HepG2 (cell line): ENCODE results near the gene PNMA6F. TPM values are rescaled to one million over a fixed set of nuclear protein-coding genes. Genes with fewer than 3 reads are reported as not detected.

Experiments
- AKAP8 ChIP-seq: sonication (generic); formaldehyde crosslinking; IDR thresholded peaks from 2 replicates; pipeline ENCODE4 v1.5.1; 2020; ENCODE audit warnings: mild to moderate bottlenecking, missing genetic modification reagents
- CBX2 ChIP-seq, 2 experiments: fragments of 200-600 bp in 1 of 2; sonication (generic); formaldehyde crosslinking in 1 of 2; IDR thresholded peaks; 2 replicates each; pipeline versions ENCODE4 v1.7.0 to v1.8.1; 2018 to 2022; ENCODE audit warnings: low read depth in 2 of 2, low read length in 1 of 2, mild to moderate bottlenecking in 1 of 2, missing genetic modification reagents in 1 of 2
- NCOR1 ChIP-seq: fragments of 200-600 bp; sonication (generic); IDR thresholded peaks from 2 replicates; pipeline ENCODE4 v1.7.0; 2017; ENCODE audit warnings: antibody characterized with exemption, low read length, borderline replicate concordance
- POLR2AphosphoS5 ChIP-seq: IDR thresholded peaks from 2 replicates; pipeline ENCODE4 v1.6.1; 2012; ENCODE audit warnings: low read depth, low read length
- ZFX ChIP-seq: sonication (generic); formaldehyde crosslinking; IDR thresholded peaks from 2 replicates; pipeline ENCODE4 v1.4.0; 2020; ENCODE audit warnings: mild to moderate bottlenecking, low read depth, missing genetic modification reagents, moderate library complexity
- ZMAT3 ChIP-seq: sonication (generic); formaldehyde crosslinking; conservative IDR thresholded peaks from 2 replicates; pipeline ENCODE4 v1.7.0; 2021; ENCODE audit warnings: missing genetic modification reagents
- ZNF44 ChIP-seq: sonication (generic); formaldehyde crosslinking; IDR thresholded peaks from 2 replicates; pipeline ENCODE4 v1.5.1; 2020; ENCODE audit warnings: mild to moderate bottlenecking, missing genetic modification reagents
- ZNF484 ChIP-seq: sonication (generic); formaldehyde crosslinking; IDR thresholded peaks from 2 replicates; pipeline ENCODE4 v1.5.1; 2020; ENCODE audit warnings: mild to moderate bottlenecking, low read depth, missing genetic modification reagents, borderline replicate concordance
- ZNF549 ChIP-seq: sonication (generic); formaldehyde crosslinking; IDR thresholded peaks from 2 replicates; pipeline ENCODE4 v1.5.0; 2020; ENCODE audit warnings: missing genetic modification reagents
- ZNF563 ChIP-seq: sonication (generic); formaldehyde crosslinking; IDR thresholded peaks from 2 replicates; pipeline ENCODE4 v1.8.0; 2022; ENCODE audit warnings: mild to moderate bottlenecking, moderate library complexity, missing genetic modification reagents
- ZNF772 ChIP-seq: sonication (generic); formaldehyde crosslinking; IDR thresholded peaks from 2 replicates; pipeline ENCODE4 v1.5.0; 2020; ENCODE audit warnings: mild to moderate bottlenecking, missing genetic modification reagents
- ZNF777 ChIP-seq: sonication (generic); formaldehyde crosslinking; IDR thresholded peaks from 2 replicates; pipeline ENCODE4 v1.4.0; 2020; ENCODE audit warnings: missing genetic modification reagents
- polyA plus RNA-seq, 8 experiments: library from polyadenylated mRNA; depleted of rRNA in 3 of 8; stranded (reverse) in 7 of 8; unstranded in 1 of 8; fragments of >200 nt; fragmentation: Illumina TruSeq in 4 of 8; extraction: Trizol in 4 of 8; gene quantifications; 2 replicates each; pipeline versions ENCODE4 v1.2.1 to v1.2.3, GENCODE V29; 2011 to 2016; ENCODE audit warnings: low read depth in 4 of 8, missing spikeins in 1 of 8, mixed read lengths in 1 of 8; ENCODE audit not compliant: insufficient read depth in 1 of 8
- total RNA-seq, 5 experiments: library from RNA; depleted of rRNA; stranded (reverse); fragments of >200 nt; fragmentation: Illumina TruSeq; extraction: Trizol; gene quantifications; 2 replicates each; pipeline ENCODE4 v1.2.3, GENCODE V29; 2016; ENCODE audit warnings: low read depth in 1 of 5
- TF ChIP-seq, protein P1 (sequence below): sonication (generic); formaldehyde crosslinking; IDR thresholded peaks from 2 replicates; pipeline ENCODE4 v1.5.0; 2020; ENCODE audit warnings: missing genetic modification reagents
- TF ChIP-seq, protein P2 (sequence below): sonication (generic); formaldehyde crosslinking; IDR thresholded peaks from 2 replicates; pipeline ENCODE4 v1.5.1; 2020; ENCODE audit warnings: missing genetic modification reagents, mild to moderate bottlenecking, borderline replicate concordance
- TF ChIP-seq, protein P3 (sequence below): sonication (generic); formaldehyde crosslinking; IDR thresholded peaks from 2 replicates; pipeline ENCODE4 v1.4.0; 2020; ENCODE audit warnings: missing genetic modification reagents, borderline replicate concordance
- TF ChIP-seq, protein P4 (sequence below): sonication (generic); formaldehyde crosslinking; IDR thresholded peaks from 2 replicates; pipeline ENCODE4 v1.5.0; 2020; ENCODE audit warnings: missing genetic modification reagents
- TF ChIP-seq, protein P5 (sequence below): sonication (generic); formaldehyde crosslinking; IDR thresholded peaks from 2 replicates; pipeline ENCODE4 v1.4.0; 2020; ENCODE audit warnings: mild to moderate bottlenecking, missing genetic modification reagents

PNMA6F gene
- total and polyA plus RNA-seq, 2 of the 13 experiments (the other 11 are each of a cell fraction or from before 2014, with no cell fraction given): not detected

DNA sequence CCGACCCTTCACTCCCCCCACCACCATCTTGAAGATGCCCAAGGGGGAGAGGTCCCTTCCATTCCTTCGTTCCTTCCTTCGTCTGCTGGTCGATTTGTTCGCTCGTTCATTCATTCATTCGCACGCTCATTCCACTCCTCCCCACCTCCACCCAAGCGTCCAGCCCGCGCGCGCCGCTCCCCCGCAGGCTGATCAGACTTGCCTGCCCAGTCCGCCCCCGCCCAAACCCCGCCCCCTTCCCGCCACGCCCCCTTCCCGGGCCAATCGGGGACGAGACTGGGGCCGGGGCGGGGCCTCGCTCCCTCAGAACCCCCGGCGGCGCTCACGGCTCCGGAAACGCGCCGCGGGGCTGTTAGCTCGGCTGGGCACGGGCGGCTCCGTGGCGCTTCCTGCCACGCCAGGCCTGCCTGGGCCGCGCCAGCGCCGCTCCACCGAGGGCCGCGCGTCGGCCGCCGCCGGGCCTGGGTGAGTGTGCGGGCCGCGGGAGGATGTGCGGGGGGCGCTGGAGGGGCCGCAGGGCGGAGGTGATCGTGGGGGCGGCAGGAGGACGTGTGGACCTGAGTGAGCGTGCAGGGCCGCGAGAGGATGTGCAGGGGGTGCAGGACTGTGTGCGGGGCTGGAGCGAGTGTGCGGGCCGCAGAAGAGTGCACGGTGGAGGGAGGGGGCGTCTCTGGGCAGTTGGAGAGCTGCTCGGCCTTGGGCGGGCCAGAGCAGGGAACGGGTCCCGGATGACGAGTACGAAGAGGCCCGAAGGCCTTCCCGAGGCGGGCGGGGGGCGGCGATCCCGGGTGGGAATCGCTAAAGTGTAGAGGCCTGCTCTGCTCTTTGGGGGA is 12.5 kb upstream of the PNMA6F start, which contains the start of gene ZNF275 (continued):
- TF ChIP-seq, protein P1, sequence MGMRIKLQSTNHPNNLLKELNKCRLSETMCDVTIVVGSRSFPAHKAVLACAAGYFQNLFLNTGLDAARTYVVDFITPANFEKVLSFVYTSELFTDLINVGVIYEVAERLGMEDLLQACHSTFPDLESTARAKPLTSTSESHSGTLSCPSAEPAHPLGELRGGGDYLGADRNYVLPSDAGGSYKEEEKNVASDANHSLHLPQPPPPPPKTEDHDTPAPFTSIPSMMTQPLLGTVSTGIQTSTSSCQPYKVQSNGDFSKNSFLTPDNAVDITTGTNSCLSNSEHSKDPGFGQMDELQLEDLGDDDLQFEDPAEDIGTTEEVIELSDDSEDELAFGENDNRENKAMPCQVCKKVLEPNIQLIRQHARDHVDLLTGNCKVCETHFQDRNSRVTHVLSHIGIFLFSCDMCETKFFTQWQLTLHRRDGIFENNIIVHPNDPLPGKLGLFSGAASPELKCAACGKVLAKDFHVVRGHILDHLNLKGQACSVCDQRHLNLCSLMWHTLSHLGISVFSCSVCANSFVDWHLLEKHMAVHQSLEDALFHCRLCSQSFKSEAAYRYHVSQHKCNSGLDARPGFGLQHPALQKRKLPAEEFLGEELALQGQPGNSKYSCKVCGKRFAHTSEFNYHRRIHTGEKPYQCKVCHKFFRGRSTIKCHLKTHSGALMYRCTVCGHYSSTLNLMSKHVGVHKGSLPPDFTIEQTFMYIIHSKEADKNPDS (CRISPR knock-in tag): no peak
- TF ChIP-seq, protein P2, sequence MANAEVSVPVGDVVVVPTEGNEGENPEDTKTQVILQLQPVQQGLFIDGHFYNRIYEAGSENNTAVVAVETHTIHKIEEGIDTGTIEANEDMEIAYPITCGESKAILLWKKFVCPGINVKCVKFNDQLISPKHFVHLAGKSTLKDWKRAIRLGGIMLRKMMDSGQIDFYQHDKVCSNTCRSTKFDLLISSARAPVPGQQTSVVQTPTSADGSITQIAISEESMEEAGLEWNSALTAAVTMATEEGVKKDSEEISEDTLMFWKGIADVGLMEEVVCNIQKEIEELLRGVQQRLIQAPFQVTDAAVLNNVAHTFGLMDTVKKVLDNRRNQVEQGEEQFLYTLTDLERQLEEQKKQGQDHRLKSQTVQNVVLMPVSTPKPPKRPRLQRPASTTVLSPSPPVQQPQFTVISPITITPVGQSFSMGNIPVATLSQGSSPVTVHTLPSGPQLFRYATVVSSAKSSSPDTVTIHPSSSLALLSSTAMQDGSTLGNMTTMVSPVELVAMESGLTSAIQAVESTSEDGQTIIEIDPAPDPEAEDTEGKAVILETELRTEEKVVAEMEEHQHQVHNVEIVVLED (CRISPR knock-in tag): no peak
- TF ChIP-seq ZMAT3 (CRISPR knock-in tag): no peak
- TF ChIP-seq, protein P3, sequence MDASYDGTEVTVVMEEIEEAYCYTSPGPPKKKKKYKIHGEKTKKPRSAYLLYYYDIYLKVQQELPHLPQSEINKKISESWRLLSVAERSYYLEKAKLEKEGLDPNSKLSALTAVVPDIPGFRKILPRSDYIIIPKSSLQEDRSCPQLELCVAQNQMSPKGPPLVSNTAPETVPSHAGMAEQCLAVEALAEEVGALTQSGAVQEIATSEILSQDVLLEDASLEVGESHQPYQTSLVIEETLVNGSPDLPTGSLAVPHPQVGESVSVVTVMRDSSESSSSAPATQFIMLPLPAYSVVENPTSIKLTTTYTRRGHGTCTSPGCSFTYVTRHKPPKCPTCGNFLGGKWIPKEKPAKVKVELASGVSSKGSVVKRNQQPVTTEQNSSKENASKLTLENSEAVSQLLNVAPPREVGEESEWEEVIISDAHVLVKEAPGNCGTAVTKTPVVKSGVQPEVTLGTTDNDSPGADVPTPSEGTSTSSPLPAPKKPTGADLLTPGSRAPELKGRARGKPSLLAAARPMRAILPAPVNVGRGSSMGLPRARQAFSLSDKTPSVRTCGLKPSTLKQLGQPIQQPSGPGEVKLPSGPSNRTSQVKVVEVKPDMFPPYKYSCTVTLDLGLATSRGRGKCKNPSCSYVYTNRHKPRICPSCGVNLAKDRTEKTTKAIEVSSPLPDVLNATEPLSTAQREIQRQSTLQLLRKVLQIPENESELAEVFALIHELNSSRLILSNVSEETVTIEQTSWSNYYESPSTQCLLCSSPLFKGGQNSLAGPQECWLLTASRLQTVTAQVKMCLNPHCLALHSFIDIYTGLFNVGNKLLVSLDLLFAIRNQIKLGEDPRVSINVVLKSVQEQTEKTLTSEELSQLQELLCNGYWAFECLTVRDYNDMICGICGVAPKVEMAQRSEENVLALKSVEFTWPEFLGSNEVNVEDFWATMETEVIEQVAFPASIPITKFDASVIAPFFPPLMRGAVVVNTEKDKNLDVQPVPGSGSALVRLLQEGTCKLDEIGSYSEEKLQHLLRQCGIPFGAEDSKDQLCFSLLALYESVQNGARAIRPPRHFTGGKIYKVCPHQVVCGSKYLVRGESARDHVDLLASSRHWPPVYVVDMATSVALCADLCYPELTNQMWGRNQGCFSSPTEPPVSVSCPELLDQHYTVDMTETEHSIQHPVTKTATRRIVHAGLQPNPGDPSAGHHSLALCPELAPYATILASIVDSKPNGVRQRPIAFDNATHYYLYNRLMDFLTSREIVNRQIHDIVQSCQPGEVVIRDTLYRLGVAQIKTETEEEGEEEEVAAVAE (CRISPR knock-in tag): no peak
- TF ChIP-seq AKAP8 (CRISPR knock-in tag): no peak
- TF ChIP-seq CBX2 (IDR thresholded peaks at IDR 0.05; ENCODE audit: low read depth, low read length): no peak
- no peak for TF ChIP-seq CBX2 (CRISPR knock-in tag; IDR thresholded peaks at IDR 0.05; ENCODE audit: low read depth)
- peak; percentile 70 for TF ChIP-seq ZNF563 (CRISPR knock-in tag)
- TF ChIP-seq, protein P4, sequence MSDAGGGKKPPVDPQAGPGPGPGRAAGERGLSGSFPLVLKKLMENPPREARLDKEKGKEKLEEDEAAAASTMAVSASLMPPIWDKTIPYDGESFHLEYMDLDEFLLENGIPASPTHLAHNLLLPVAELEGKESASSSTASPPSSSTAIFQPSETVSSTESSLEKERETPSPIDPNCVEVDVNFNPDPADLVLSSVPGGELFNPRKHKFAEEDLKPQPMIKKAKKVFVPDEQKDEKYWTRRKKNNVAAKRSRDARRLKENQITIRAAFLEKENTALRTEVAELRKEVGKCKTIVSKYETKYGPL (CRISPR knock-in tag): no peak
- TF ChIP-seq ZNF777 (CRISPR knock-in tag): no peak
- TF ChIP-seq, protein P5, sequence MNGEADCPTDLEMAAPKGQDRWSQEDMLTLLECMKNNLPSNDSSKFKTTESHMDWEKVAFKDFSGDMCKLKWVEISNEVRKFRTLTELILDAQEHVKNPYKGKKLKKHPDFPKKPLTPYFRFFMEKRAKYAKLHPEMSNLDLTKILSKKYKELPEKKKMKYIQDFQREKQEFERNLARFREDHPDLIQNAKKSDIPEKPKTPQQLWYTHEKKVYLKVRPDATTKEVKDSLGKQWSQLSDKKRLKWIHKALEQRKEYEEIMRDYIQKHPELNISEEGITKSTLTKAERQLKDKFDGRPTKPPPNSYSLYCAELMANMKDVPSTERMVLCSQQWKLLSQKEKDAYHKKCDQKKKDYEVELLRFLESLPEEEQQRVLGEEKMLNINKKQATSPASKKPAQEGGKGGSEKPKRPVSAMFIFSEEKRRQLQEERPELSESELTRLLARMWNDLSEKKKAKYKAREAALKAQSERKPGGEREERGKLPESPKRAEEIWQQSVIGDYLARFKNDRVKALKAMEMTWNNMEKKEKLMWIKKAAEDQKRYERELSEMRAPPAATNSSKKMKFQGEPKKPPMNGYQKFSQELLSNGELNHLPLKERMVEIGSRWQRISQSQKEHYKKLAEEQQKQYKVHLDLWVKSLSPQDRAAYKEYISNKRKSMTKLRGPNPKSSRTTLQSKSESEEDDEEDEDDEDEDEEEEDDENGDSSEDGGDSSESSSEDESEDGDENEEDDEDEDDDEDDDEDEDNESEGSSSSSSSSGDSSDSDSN (CRISPR knock-in tag): 0 out of 2 replicates have a peak, but pooled peaks have one; percentile 34
- TF ChIP-seq ZNF549 (CRISPR knock-in tag): no peak
- no peak for TF ChIP-seq NCOR1
- no peak for TF ChIP-seq ZNF772
- TF ChIP-seq ZNF44: no peak
- TF ChIP-seq POLR2AphosphoS5: 0 out of 2 replicates have a peak, but pooled peaks have one; percentile 28
- TF ChIP-seq ZFX (CRISPR knock-in tag): peak; percentile 91
- no peak for TF ChIP-seq ZNF484 (CRISPR knock-in tag)
